ENCODE measurements around the gene KIRREL3. TPM values are rescaled to one million over a fixed set of nuclear protein-coding genes. Genes with fewer than 3 reads are reported as not detected.
A peak's percentile ranks its signal among the peaks of the same experiment; 100 is the strongest.

The KIRREL3 gene
- total and polyA plus RNA-seq, 12 donors, result 0.13 to 0.58 (median 0.30) TPM

DNA sequence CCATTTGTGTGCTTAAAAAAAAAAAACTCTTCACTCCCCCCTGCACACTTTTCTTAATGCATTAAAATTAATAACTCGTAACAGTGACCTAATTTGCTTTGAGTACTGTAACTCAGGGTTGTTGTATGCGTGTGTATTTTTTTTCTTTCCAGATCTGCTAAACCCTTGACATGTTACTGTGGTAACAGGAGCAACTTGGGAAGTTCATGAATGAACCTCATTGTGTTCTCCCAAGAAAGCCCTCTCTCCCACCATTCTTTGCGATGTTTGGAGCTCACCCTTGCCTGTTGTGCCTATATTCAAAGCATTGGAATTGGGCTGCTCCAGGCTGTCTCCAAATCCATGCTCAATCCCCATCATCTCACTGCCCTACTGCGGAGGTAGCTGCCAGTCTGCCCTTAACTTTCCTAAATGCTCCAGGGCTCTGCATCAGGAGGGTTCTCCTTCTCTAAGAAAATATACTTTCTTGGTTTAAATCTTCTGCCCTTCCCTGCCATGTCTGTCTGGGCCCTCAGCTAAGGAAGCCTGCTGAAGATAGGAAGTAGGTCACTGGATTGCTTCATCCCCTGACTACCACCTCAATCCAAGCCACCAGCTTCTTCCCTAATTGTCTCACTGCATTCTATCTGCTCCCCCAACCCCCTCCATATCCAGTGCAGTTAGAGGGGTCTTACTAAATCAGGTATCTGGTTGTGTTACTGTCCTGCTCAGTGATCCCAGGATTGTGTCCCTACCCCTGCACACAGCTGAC lies 70.3 kb downstream of the KIRREL3 start:
- Histone ChIP-seq H3K27me3 (peaks cover 0 to 8% (median 0%) of the 10 kb centered on the region in 7 donors), H3K27ac (no peak overlapping the region), H3K9me3 (peaks cover 0 to 15% (median 0%) of the 10 kb centered on the region in 11 donors), H3K4me1 (peaks cover 0 to 9% (median 0%) of the 10 kb centered on the region in 9 donors), H3K36me3 (no peaks in the 10 kb centered on the region), H3K4me3 (no peak overlapping the region)
- intact Hi-C loops (cut with DNase I), result no loop called here
- ATAC-seq (peak in 2 of 8 donors; percentile 14 to 33), DNase-seq (no peak)
- TF ChIP-seq, protein P1, sequence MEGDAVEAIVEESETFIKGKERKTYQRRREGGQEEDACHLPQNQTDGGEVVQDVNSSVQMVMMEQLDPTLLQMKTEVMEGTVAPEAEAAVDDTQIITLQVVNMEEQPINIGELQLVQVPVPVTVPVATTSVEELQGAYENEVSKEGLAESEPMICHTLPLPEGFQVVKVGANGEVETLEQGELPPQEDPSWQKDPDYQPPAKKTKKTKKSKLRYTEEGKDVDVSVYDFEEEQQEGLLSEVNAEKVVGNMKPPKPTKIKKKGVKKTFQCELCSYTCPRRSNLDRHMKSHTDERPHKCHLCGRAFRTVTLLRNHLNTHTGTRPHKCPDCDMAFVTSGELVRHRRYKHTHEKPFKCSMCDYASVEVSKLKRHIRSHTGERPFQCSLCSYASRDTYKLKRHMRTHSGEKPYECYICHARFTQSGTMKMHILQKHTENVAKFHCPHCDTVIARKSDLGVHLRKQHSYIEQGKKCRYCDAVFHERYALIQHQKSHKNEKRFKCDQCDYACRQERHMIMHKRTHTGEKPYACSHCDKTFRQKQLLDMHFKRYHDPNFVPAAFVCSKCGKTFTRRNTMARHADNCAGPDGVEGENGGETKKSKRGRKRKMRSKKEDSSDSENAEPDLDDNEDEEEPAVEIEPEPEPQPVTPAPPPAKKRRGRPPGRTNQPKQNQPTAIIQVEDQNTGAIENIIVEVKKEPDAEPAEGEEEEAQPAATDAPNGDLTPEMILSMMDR (IDR thresholded peaks at IDR 0.05), result no peak
- WGBS, 2 donors, result 54 to 78% methylated on average over 4 of the region's 4 CpGs

DNA sequence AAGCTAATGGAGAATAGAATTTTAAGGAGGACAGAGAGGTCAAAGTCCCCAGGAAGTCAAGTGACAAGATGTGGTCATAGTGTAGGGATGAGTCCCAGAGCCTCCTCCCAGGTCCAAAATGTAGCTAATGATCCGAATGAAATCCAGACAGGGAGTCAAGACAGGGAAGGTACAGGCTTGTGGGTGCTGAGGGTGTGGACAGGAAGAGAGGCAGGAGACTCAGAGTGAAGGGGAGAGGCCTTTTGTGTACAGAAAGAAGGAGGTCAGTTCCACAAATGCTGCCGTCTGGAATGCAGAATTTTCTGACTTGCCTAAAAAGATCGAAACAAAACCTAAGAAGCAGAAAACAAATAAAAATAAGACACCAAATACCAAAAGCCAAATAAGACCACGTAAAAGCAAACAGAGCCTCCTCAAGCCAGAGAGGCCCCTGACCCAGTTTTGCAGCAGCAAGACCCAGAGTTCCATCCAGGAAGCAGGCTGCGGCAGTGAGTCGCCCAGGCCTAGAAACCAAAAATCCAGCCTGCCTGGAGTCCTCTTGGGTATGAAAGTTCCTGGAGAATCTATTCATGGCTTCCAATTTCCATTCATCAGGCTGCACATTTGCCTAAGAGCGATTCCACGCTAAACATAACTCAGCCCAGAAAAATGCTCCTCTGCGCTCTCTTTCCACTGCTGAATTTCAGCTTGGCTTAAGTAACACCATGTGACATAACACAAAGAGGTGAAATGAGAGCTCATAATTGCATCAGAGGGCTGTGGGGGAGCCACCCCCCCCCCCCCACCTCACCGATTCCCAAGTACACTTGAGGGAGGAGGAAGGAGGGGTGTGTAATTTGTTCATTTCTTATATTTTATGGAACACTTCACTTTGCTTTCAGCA lies 71.2 kb downstream of the KIRREL3 start:
- Histone ChIP-seq H3K4me1 (peaks cover 0 to 9% (median 0%) of the 10 kb centered on the region in 9 donors), H3K9me3 (peaks cover 0 to 14% (median 0%) of the 10 kb centered on the region in 11 donors), H3K36me3 (no peaks in the 10 kb centered on the region), H3K4me3 (no peak overlapping the region), H3K27me3 (peaks cover 0 to 10% (median 0%) of the 10 kb centered on the region in 7 donors), H3K27ac (peak overlapping the region in 2 of 10 donors; percentile 14 to 40)
- 57 to 71% methylated on average over 10 of the region's 10 CpGs for WGBS, 2 donors
- intact Hi-C loops (cut with DNase I), result no loop called here
- DNase-seq, result no peak
- TF ChIP-seq, protein P1 (IDR thresholded peaks at IDR 0.05), result no peak
- peak in 7 of 8 donors; percentile 38 to 88 (median 58) for ATAC-seq

DNA sequence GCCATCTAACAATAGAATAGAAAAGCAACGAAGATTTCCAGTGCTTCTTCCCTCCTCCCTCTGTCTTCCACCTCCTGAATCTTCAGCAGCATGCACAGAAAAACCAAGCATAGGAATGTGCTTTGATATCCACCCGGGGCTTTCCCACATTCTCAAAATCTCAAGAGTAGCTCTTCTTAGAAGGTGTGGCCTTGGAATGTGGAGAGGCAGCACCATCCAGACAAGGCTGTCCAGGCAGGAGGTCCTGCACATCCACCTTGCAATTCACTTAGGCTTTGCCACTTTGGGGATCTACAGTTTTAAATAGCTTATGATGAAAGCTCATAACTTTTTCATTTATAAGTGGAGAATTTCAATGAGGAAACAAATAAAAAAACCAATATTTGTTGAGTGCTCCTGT lies 72.9 kb downstream of the KIRREL3 start:
- no peak for DNase-seq
- no peaks in the 10 kb centered on the region for H3K9me3 ChIP-seq
- H3K4me1 ChIP-seq, result peaks cover 0 to 9% (median 0%) of the 10 kb centered on the region in 9 donors
- TF ChIP-seq, protein P1 (IDR thresholded peaks at IDR 0.05), result no peak
- no peaks in the 10 kb centered on the region for H3K36me3 ChIP-seq
- H3K27me3 ChIP-seq, result peaks cover 0 to 6% (median 0%) of the 10 kb centered on the region in 7 donors
- H3K27ac ChIP-seq, result no peak overlapping the region
- H3K4me3 ChIP-seq, result no peak overlapping the region
- ATAC-seq, result no peak
- intact Hi-C loops (cut with DNase I), result no loop called here
- WGBS, 2 donors, result 43 to 46% methylated on average over 2 of the region's 2 CpGs

DNA sequence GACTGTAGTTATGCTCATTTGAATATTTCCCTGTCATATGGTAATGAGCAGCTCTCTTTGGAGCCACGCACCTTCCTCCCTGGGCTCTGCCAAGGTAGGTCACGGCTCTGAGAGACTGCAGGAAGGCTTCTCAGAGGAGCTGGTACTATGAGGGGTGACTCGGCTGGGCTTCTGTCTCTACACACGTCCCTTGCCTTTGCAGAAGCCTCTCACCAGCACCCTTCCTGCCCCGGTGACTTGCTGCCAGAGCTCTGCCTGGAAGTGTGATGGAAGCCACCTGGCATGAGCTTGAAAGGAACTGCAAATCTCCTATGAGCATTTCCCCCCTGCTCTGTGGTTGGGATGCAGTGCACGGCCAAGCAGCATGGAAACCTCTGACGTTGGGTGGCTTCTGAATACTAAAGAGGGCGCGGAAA lies 74.2 kb downstream of the KIRREL3 start:
- no peak overlapping the region for H3K4me3 ChIP-seq
- H3K4me1 ChIP-seq, result peaks cover 0 to 9% (median 0%) of the 10 kb centered on the region in 9 donors
- H3K27me3 ChIP-seq, result peaks cover 0 to 5% (median 0%) of the 10 kb centered on the region in 7 donors
- intact Hi-C loops (cut with DNase I), result no loop called here
- no peaks in the 10 kb centered on the region for H3K36me3 ChIP-seq
- ATAC-seq, result no peak
- no peaks in the 10 kb centered on the region for H3K9me3 ChIP-seq
- no peak overlapping the region for H3K27ac ChIP-seq
- WGBS, 2 donors, result 44 to 53% methylated on average over 9 of the region's 9 CpGs
- DNase-seq, result no peak
- TF ChIP-seq, protein P1 (IDR thresholded peaks at IDR 0.05), result no peak
